Smooth muscle cell (in vitro differentiated cells): ENCODE data around the gene RTP5. TPM values are rescaled to one million over a fixed set of nuclear protein-coding genes. Genes with fewer than 3 reads are reported as not detected.
"Not testable (repeated sequence)": the region's sequence is repeated elsewhere in the genome, so short reads cannot be mapped to it uniquely, and the experiment has no call there.

Experiments
- DNase-seq: peaks from one replicate; lab custom pipeline; 2025; ENCODE audit not compliant: unreplicated experiment; lab: John Stamatoyannopoulos, UW
- H2AFZ ChIP-seq: fragments of 200-600 bp; sonication (generic); 2 replicates; pipeline ENCODE4 v1.6.0; 2016; ENCODE audit warnings: antibody characterized with exemption, low read depth, mild to moderate bottlenecking
- H3F3A ChIP-seq: fragments of 200-600 bp; sonication (generic); 2 replicates; pipeline ENCODE4 v1.6.0; 2017; ENCODE audit warnings: antibody characterized with exemption, low read depth
- H3K27ac ChIP-seq: fragments of 200-600 bp; sonication (generic); 2 replicates; pipeline ENCODE4 v1.5.1; 2016; ENCODE audit warnings: low read depth, mild to moderate bottlenecking
- H3K27me3 ChIP-seq: fragments of 200-600 bp; sonication (generic); 2 replicates; pipeline ENCODE4 v1.6.1; 2016; ENCODE audit warnings: low read depth, mild to moderate bottlenecking
- H3K36me3 ChIP-seq: fragments of 200-600 bp; sonication (generic); 2 replicates; pipeline ENCODE4 v1.5.1; 2016; ENCODE audit warnings: low read depth
- H3K4me1 ChIP-seq: fragments of 200-600 bp; sonication (generic); 2 replicates; pipeline ENCODE4 v1.5.1; 2016; ENCODE audit warnings: low read depth
- H3K4me2 ChIP-seq: fragments of 200-600 bp; sonication (generic); 2 replicates; pipeline ENCODE4 v1.6.0; 2016; ENCODE audit warnings: mild to moderate bottlenecking
- H3K4me3 ChIP-seq: fragments of 200-600 bp; sonication (generic); 2 replicates; pipeline ENCODE4 v1.5.1; 2016; ENCODE audit warnings: mild to moderate bottlenecking
- H3K79me2 ChIP-seq: fragments of 200-600 bp; sonication (generic); 2 replicates; pipeline ENCODE4 v1.6.0; 2016; ENCODE audit warnings: low read depth, mild to moderate bottlenecking
- H3K9ac ChIP-seq: fragments of 200-600 bp; sonication (generic); 2 replicates; pipeline ENCODE4 v1.6.0; 2016; ENCODE audit warnings: low read depth
- H3K9me3 ChIP-seq: fragments of 200-600 bp; sonication (generic); replicated peaks from 2 replicates; pipeline ENCODE4 v1.5.1; 2016; ENCODE audit warnings: low read depth
- H4K20me1 ChIP-seq: fragments of 200-600 bp; sonication (generic); 2 replicates; pipeline ENCODE4 v1.6.0; 2016; ENCODE audit warnings: low read depth
- CTCF ChIP-seq: fragments of 200-600 bp; sonication (generic); IDR thresholded peaks from 2 replicates; pipeline ENCODE4 v1.5.1; 2017; ENCODE audit warnings: borderline replicate concordance, mild to moderate bottlenecking, antibody characterized with exemption; ENCODE audit not compliant: insufficient read depth, poor library complexity, severe bottlenecking
- WGBS: methylation state at CpG from one replicate; pipeline ENCODE4 v1.1.7; 2016; ENCODE audit warnings: low lambda C conversion rate; 5-methylcytosine and 5-hydroxymethylcytosine counted together
- polyA plus RNA-seq: library from polyadenylated mRNA; unstranded; fragments of >200 nt; fragmentation: Nextera tagmentation; extraction: Ambion mirVana; gene quantifications from 2 replicates; pipeline ENCODE4 v1.2.1, GENCODE V29; 2016
- total RNA-seq: library from RNA; depleted of rRNA; stranded (reverse); fragments of >200 nt; gene quantifications from 2 replicates; pipeline ENCODE4 v1.2.3, GENCODE V29; 2014

Gene RTP5
- total and polyA plus RNA-seq, 2 experiments from 2014 or later = not detected

- Histone ChIP-seq H3K27ac (no peak overlapping the region), H2AFZ (no peak overlapping the region), H3F3A (no peaks in the 10 kb centered on the region), H3K9me3 (no peaks in the 10 kb centered on the region), H4K20me1 (peaks cover 5% of the 10 kb centered on the region), H3K27me3 (no peaks in the 10 kb centered on the region), H3K9ac (no peak overlapping the region), H3K4me2 (no peak overlapping the region), H3K4me3 (no peak overlapping the region), H3K4me1 (peaks cover 7% of the 10 kb centered on the region), H3K79me2 (no peaks in the 10 kb centered on the region), H3K36me3 (no peaks in the 10 kb centered on the region)
- WGBS = 94% methylated on average over 29 of the region's 29 CpGs
- TF ChIP-seq CTCF = no peak
- DNase-seq = no peak
Observed at GRCh38 chr2:241904791-241905710, 35.5 kb downstream of the RTP5 start.

- DNase-seq = no peak
- peaks cover 5% of the 10 kb centered on the region for H4K20me1 ChIP-seq
- TF ChIP-seq CTCF = no peak
- WGBS = 96% methylated on average over 14 of the region's 14 CpGs
- H3K36me3 ChIP-seq = no peaks in the 10 kb centered on the region
- H3K9me3 ChIP-seq = no peaks in the 10 kb centered on the region
- no peak overlapping the region for H3K27ac ChIP-seq
- H2AFZ ChIP-seq = no peak overlapping the region
- H3K27me3 ChIP-seq = no peaks in the 10 kb centered on the region
- peaks cover 7% of the 10 kb centered on the region for H3K4me1 ChIP-seq
- H3K4me3 ChIP-seq = no peak overlapping the region
- H3K79me2 ChIP-seq = no peaks in the 10 kb centered on the region
- H3K4me2 ChIP-seq = no peak overlapping the region
- H3K9ac ChIP-seq = no peak overlapping the region
- H3F3A ChIP-seq = no peaks in the 10 kb centered on the region
Observed at GRCh38 chr2:241905716-241906377, 36.3 kb downstream of the RTP5 start.

GRCh38 chr2:241906378-241906770 lies 36.8 kb downstream of the RTP5 start:
- H2AFZ ChIP-seq, H3K9me3 ChIP-seq, DNase-seq, H4K20me1 ChIP-seq, H3K4me2 ChIP-seq, H3K36me3 ChIP-seq, H3K4me1 ChIP-seq, H3K27me3 ChIP-seq, H3K79me2 ChIP-seq, H3F3A ChIP-seq, H3K27ac ChIP-seq, H3K4me3 ChIP-seq, H3K9ac ChIP-seq: not testable (repeated sequence)
- WGBS = over 99% methylated on average over 5 of the region's 5 CpGs

- peaks cover 5% of the 10 kb centered on the region for H4K20me1 ChIP-seq
- DNase-seq = no peak
- peaks cover under 1% of the 10 kb centered on the region for H3K4me1 ChIP-seq
- H3K27me3 ChIP-seq = no peaks in the 10 kb centered on the region
- H3K79me2 ChIP-seq = no peaks in the 10 kb centered on the region
- no peak overlapping the region for H2AFZ ChIP-seq
- H3K4me3 ChIP-seq = no peak overlapping the region
- WGBS = 95% methylated on average over 18 of the region's 18 CpGs
- no peaks in the 10 kb centered on the region for H3K9me3 ChIP-seq
- H3K4me2 ChIP-seq = no peak overlapping the region
- TF ChIP-seq CTCF = no peak
- no peaks in the 10 kb centered on the region for H3K36me3 ChIP-seq
- no peak overlapping the region for H3K27ac ChIP-seq
- no peaks in the 10 kb centered on the region for H3F3A ChIP-seq
- H3K9ac ChIP-seq = no peak overlapping the region
Observed at GRCh38 chr2:241906826-241907570, 37.5 kb downstream of the RTP5 start.

GRCh38 chr2:241907831-241908230 lies 38.3 kb downstream of the RTP5 start:
- not testable (repeated sequence) for H3K4me3 ChIP-seq, H3K79me2 ChIP-seq, H3F3A ChIP-seq

More at GRCh38 chr2:241907831-241908230, 38.3 kb downstream of the RTP5 start:
- H2AFZ ChIP-seq, DNase-seq, H3K27ac ChIP-seq, H3K4me1 ChIP-seq, H3K36me3 ChIP-seq, H3K27me3 ChIP-seq, H3K9ac ChIP-seq, H3K4me2 ChIP-seq, H3K9me3 ChIP-seq, H4K20me1 ChIP-seq: not testable (repeated sequence)
- 97% methylated on average over 7 of the region's 7 CpGs for WGBS
